GM12865 (cell line): ENCODE data around the gene RNASEH2A.

Source experiments
- DNase-seq: peaks from one replicate; pipeline ENCODE4 v3.0.0; 2010; ENCODE audit warnings: low read depth
- H3K4me3 ChIP-seq: 2 replicates; pipeline ENCODE4 v1.5.1; 2011; ENCODE audit warnings: mild to moderate bottlenecking, low read depth, low read length, control low read depth
- CTCF ChIP-seq: IDR thresholded peaks from 2 replicates; pipeline ENCODE4 v1.5.1; 2011; ENCODE audit warnings: low read length, control low read depth, low read depth, inconsistent platforms; ENCODE audit not compliant: insufficient read depth; ENCODE audit errors: missing control alignments

Gene RNASEH2A

GRCh38 chr19:12786141-12786870 lies 20.1 kb upstream of the RNASEH2A start:
- H3K4me3 ChIP-seq = peak overlapping the region; percentile 9; the same call in 1 of the 2 replicates
- no peak for TF ChIP-seq CTCF
- peak; percentile 47 for DNase-seq

GRCh38 chr19:12786952-12787351 lies 19.4 kb upstream of the RNASEH2A start:
- TF ChIP-seq CTCF = no peak
- DNase-seq = no peak
- H3K4me3 ChIP-seq = no peak overlapping the region

- no peak for TF ChIP-seq CTCF
- DNase-seq = no peak
- H3K4me3 ChIP-seq = no peak overlapping the region
Observed at GRCh38 chr19:12787458-12787857, 18.9 kb upstream of the RNASEH2A start.

- TF ChIP-seq CTCF = no peak
- no peak for DNase-seq
- peak overlapping the region; percentile 84 for H3K4me3 ChIP-seq
Observed at GRCh38 chr19:12788042-12788681, 18.2 kb upstream of the RNASEH2A start.

- peak overlapping the region; percentile 84 for H3K4me3 ChIP-seq
- DNase-seq = peak; percentile 93
- TF ChIP-seq CTCF = no peak
Observed at GRCh38 chr19:12788682-12789097, 17.7 kb upstream of the RNASEH2A start.

GRCh38 chr19:12789098-12789903 lies 17.1 kb upstream of the RNASEH2A start:
- DNase-seq = no peak
- H3K4me3 ChIP-seq = peak overlapping the region; percentile 84
- TF ChIP-seq CTCF = no peak
